GM12801 (cell line): Measurements from ENCODE around the gene SMIM32.

ENCODE experiments used
- TF ChIP-seq, protein P1 (sequence below): IDR thresholded peaks from one replicate; pipeline ENCODE4 v1.5.1; 2011; ENCODE audit warnings: control low read depth; ENCODE audit not compliant: insufficient read length; ENCODE audit errors: extremely low read depth

SMIM32 gene

DNA sequence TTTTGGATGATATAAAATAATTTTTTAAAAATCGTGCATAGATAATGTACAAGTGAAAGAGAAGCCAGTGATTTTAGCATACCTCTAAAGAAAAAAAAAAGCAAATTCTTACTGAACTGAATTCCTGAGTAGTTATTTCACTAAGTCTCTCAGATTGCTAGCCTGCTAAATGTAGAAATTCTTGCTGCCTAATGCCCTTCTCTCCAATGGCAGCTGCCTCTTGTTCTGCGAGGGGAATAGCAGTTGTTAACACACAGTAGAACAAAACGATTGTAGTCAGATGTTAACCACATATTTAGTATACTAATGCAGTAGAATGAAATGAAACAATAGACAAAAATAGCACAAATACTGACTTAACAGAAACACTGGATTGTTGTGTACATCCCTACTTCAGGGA is 33.5 kb downstream of the SMIM32 start:
- TF ChIP-seq, protein P1, sequence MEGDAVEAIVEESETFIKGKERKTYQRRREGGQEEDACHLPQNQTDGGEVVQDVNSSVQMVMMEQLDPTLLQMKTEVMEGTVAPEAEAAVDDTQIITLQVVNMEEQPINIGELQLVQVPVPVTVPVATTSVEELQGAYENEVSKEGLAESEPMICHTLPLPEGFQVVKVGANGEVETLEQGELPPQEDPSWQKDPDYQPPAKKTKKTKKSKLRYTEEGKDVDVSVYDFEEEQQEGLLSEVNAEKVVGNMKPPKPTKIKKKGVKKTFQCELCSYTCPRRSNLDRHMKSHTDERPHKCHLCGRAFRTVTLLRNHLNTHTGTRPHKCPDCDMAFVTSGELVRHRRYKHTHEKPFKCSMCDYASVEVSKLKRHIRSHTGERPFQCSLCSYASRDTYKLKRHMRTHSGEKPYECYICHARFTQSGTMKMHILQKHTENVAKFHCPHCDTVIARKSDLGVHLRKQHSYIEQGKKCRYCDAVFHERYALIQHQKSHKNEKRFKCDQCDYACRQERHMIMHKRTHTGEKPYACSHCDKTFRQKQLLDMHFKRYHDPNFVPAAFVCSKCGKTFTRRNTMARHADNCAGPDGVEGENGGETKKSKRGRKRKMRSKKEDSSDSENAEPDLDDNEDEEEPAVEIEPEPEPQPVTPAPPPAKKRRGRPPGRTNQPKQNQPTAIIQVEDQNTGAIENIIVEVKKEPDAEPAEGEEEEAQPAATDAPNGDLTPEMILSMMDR = no peak

DNA sequence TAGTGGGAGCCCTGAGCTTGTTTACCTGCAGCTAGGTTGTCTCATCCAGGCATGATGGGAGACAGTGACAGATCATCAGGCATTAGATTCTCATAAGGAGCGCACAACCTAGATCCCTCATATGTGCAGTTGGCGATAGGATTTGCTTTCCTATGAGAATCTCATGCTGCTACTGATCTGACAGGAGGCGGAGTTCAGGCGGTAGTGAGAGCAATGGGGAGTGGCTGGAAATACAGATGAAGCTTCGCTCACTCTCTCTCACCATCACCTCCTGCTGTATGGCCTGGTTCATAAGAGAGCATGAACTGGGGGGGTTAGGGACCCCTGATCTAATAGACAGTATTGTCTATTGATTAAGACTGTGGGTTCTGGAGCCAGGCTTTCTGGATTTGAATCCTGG is 35.4 kb downstream of the SMIM32 start:
- TF ChIP-seq, protein P1 = no peak

DNA sequence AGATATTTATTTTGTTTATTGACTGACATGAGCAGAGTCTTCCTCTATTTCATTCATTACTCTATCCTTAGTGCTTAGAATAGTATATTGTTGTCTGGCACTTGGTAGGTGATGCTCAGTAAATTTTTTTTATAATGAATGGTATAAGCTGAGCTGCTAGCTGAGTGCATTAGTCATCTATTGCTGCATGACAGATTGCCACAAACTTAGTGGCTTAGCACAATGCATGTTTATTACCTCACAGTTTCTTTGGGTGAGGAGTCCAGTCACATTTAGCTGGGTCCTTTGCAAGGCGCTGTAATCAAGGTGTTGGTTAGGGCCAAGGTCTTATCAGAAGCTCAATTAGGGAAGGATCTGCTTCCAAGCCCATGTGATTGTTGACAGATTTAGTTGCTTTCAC is 37.2 kb downstream of the SMIM32 start:
- TF ChIP-seq, protein P1 = no peak

DNA sequence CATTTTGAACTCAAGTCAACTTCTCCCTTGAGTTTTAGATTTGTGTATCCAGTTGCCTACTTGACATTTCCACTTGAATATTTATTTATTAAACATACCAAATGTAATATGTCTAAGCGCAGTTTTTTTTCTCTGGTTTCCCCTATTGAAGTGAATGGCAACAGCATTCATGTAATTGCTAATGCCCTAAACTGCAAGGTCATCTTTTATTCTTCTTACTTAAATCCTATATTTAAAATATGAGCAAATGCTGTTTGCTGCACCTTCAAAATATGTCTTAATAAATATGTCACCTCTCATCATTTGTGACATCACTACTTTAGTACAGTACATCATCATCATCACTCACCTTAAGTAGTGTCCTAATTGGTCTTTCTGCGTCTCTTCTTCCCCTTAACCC is 37.9 kb downstream of the SMIM32 start:
- TF ChIP-seq, protein P1 = no peak

DNA sequence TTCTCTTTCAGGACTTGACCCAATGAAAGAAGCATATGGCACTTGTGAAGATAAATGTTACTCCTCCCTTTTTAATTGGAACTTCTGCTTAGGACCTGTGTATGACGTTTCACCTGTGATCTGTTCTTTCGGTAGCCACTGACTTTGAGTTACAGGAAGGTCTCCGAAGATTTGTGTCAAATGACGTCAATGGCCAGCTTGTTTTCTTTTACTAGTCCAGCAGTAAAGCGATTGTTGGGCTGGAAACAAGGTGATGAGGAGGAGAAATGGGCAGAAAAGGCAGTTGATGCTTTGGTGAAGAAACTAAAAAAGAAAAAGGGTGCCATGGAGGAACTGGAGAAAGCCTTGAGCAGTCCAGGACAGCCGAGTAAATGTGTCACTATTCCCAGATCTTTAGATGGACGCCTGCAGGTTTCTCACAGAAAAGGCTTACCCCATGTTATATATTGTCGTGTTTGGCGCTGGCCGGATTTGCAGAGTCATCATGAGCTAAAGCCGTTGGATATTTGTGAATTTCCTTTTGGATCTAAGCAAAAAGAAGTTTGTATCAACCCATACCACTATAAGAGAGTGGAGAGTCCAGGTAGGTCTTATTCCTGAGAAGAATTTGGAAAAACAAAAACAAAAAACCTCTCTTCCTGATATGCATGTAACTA is 39.3 kb downstream of the SMIM32 start:
- TF ChIP-seq, protein P1 = no peak

DNA sequence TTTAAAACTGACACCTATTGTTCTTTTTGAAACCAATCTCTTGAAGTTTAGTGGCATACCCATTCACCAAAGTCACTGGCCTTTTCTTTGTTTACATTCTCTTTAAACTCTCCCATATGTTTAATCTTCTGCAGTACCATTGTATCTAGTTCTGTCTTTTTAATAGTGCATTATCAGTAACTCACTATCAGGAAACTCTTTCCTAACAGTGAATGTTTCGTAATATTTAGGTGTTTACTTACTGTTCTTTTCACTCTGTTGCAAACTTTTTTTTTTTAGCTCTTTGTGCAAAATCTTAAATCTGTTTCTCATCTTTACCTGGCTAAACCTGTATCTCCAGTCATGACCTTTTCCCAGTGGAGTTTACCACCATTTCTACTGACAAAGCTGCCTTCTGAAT is 43.1 kb downstream of the SMIM32 start:
- TF ChIP-seq, protein P1 = no peak

DNA sequence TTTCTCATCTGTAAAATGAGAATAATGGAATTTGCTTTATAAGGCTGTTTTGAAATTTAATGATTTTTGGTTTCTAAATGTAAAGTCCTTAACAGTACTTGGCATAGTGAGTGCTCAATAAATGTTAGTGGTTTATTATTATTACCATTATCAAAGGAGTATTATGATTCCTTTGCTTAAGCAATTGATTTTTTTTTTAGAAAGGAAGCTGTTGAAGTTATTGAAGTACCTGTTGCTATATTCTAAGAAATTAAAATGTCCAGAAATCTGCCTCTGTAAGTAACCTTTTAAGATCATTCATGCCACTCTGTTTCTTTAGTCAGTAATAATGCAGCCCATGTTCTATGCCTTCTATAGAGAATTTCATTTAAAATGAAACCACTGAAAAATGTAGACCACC is 45.3 kb downstream of the SMIM32 start:
- TF ChIP-seq, protein P1 = no peak

DNA sequence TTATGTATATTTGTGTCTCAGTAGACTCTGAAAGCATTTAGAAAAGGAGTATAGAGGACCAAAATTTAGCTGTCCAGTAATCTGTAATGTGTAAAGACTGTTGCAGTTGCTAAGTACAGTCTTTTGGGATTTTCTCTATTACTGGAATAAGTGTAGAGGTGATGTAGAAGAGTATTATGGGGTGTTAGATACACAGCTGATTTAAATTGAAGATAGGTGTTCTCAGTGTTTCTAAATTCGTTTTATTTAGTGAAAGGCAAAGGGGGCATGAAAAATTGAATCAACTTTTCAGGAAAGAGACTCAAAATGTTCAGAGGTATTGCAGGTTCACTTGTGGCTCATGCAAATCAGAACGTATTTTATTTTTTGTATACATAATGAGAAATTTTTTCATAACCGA is 46.8 kb downstream of the SMIM32 start:
- TF ChIP-seq, protein P1 = no peak
